Activated naive CD4-positive, alpha-beta T cell treated with Interleukin-2 at 50 U/mL for 16 hours (primary cell): ENCODE results near the gene TMEM151A.
A peak's percentile ranks its signal among the peaks of the same experiment; 100 is the strongest.
"Not testable (repeated sequence)": the region's sequence is repeated elsewhere in the genome, so short reads cannot be mapped to it uniquely, and the experiment has no call there.

ENCODE experiments used
- DNase-seq: peaks from one replicate; pipeline ENCODE4 v3.0.0-alpha.2; 2020

Gene TMEM151A

GRCh38 chr11:66267379-66268243, 24.1 kb upstream of the TMEM151A start:
- peak; percentile 83 for DNase-seq

- DNase-seq = peak; percentile 99
These were observed 23.3 kb upstream of the TMEM151A start, which contains the start of gene RAB1B for GRCh38 chr11:66268244-66268951. Gene RAB1B (plus strand): TSS chr11:66268639. CDS start chr11:66268680, 41 bp downstream.

GRCh38 chr11:66268952-66269905, 22.5 kb upstream of the TMEM151A start:
- DNase-seq = no peak

- DNase-seq = no peak
These were observed 19.9 kb upstream of the TMEM151A start for GRCh38 chr11:66271816-66272215.

GRCh38 chr11:66272596-66272995, 19.1 kb upstream of the TMEM151A start:
- no peak for DNase-seq

- DNase-seq = no peak
These were observed 17.5 kb upstream of the TMEM151A start for GRCh38 chr11:66274219-66274618.

GRCh38 chr11:66275396-66275795, 16.3 kb upstream of the TMEM151A start:
- DNase-seq = no peak

- no peak for DNase-seq
These were observed 15.6 kb upstream of the TMEM151A start for GRCh38 chr11:66275984-66276612.

GRCh38 chr11:66276619-66277018, 15.1 kb upstream of the TMEM151A start:
- DNase-seq = not testable (repeated sequence)

- DNase-seq = not testable (repeated sequence)
These were observed 14.6 kb upstream of the TMEM151A start for GRCh38 chr11:66277064-66277463.

GRCh38 chr11:66277471-66278362, 14.0 kb upstream of the TMEM151A start, which contains the start of gene CNIH2:
Gene CNIH2 (plus strand): TSS chr11:66278175. CDS start chr11:66278457, 282 bp downstream.
- peak; percentile 55 for DNase-seq

GRCh38 chr11:66278363-66279091, 13.2 kb upstream of the TMEM151A start:
- peak; percentile 15 for DNase-seq

- no peak for DNase-seq
These were observed 12.5 kb upstream of the TMEM151A start for GRCh38 chr11:66279092-66279734.

GRCh38 chr11:66280428-66280827, 11.3 kb upstream of the TMEM151A start:
- no peak for DNase-seq

- no peak for DNase-seq
These were observed 10.7 kb upstream of the TMEM151A start for GRCh38 chr11:66281001-66281400.

GRCh38 chr11:66281776-66282467, 9.8 kb upstream of the TMEM151A start:
- no peak for DNase-seq

- peak; percentile 98 for DNase-seq
These were observed 8.9 kb upstream of the TMEM151A start for GRCh38 chr11:66282468-66283455.
